Breast epithelium (tissue), 4 donors: ENCODE results near the gene KCNA2. TPM values are rescaled to one million over a fixed set of nuclear protein-coding genes. Genes with fewer than 3 reads are reported as not detected.

Source experiments
- DNase-seq, 2 donors: peaks; one replicate each; pipeline ENCODE4 v3.0.0-alpha.2; 2019; ENCODE audit warnings: low spot score in 2 of 2
- H3K27ac ChIP-seq, 2 donors: fragments of 200-600 bp; sonication (generic) in 1 of 2; one replicate each; pipeline ENCODE4 v1.5.1; 2016 to 2019; ENCODE audit warnings: mild to moderate bottlenecking in 1 of 2
- H3K27me3 ChIP-seq, 2 donors: fragments of 200-600 bp; sonication (generic) in 1 of 2; one replicate each; pipeline versions ENCODE4 v1.5.1 to v1.6.0; 2017 to 2019; ENCODE audit warnings: control low read depth in 1 of 2, mild to moderate bottlenecking in 1 of 2
- H3K36me3 ChIP-seq: fragments of 200-600 bp; one replicate; pipeline ENCODE4 v1.5.1; 2019
- H3K4me1 ChIP-seq, 2 donors: fragments of 200-600 bp; sonication (generic); one replicate each; pipeline ENCODE4 v1.5.1; 2016 to 2019; ENCODE audit warnings: control low read depth in 1 of 2
- H3K4me3 ChIP-seq, 3 donors: fragments of 200-600 bp; sonication (generic); 1 replicate in 2 of 3; 2 replicates in 1 of 3; pipeline ENCODE4 v1.5.1; 2016 to 2019; ENCODE audit warnings: mild to moderate bottlenecking in 3 of 3, moderate library complexity in 2 of 3
- H3K9me3 ChIP-seq, 2 donors: fragments of 200-600 bp; sonication (generic) in 1 of 2; one replicate each; pipeline ENCODE4 v1.5.1; 2016 to 2019; ENCODE audit warnings: control low read depth in 1 of 2
- POLR2A ChIP-seq: fragments of 450-650 bp; IDR thresholded peaks from one replicate; pipeline ENCODE4 v1.6.1; 2016; ENCODE audit warnings: antibody characterized with exemption, mild to moderate bottlenecking, moderate library complexity
- POLR2AphosphoS5 ChIP-seq, 3 donors: sonication (generic); formaldehyde crosslinking; IDR thresholded peaks; one replicate each; pipeline ENCODE4 v1.6.1; 2017; ENCODE audit warnings: antibody characterized with exemption in 3 of 3
- intact Hi-C: fragments of 100-400 bp; cut with DNase I; formaldehyde crosslinking; loops from one replicate; pipeline ENCODE4 v1.15.1; 2023; ENCODE audit warnings: low total_unique reads
- total RNA-seq, 3 donors: library from RNA; depleted of rRNA; stranded (reverse); fragments of >200 nt; gene quantifications; one replicate each; pipeline ENCODE4 v1.1.0, GENCODE V29; 2016
- TF ChIP-seq, protein P1 (sequence below), 3 donors: fragments of 450-650 bp; IDR thresholded peaks; one replicate each; pipeline ENCODE4 v1.5.1; 2016 to 2017; ENCODE audit warnings: antibody characterized with exemption in 3 of 3, mild to moderate bottlenecking in 3 of 3, moderate library complexity in 3 of 3

KCNA2 gene
- total RNA-seq, 3 donors from 2014 or later, result 0.33 to 13.8 (median 0.59) TPM

DNA sequence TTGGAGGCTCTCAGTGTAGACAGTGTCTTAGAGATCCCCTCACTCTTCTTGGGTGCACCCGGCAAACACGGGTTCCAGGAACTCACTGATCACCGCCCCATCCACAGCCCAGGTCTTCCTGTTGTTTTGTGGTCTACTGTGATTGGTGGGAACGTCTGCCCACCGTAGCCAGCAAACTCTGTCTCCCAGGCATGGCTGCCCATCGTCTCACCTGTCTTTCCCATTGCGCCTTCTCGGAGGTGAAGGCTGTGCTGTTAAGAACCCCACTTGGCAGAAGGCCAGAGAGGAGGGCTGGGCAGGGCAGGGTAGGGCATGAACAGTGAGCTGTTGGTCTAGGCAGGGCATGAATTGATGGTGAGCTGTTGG, 14.1 kb upstream of the KCNA2 start:
- peaks cover 0 to 9% of the 10 kb centered on the region in 2 donors for H3K27me3 ChIP-seq

DNA sequence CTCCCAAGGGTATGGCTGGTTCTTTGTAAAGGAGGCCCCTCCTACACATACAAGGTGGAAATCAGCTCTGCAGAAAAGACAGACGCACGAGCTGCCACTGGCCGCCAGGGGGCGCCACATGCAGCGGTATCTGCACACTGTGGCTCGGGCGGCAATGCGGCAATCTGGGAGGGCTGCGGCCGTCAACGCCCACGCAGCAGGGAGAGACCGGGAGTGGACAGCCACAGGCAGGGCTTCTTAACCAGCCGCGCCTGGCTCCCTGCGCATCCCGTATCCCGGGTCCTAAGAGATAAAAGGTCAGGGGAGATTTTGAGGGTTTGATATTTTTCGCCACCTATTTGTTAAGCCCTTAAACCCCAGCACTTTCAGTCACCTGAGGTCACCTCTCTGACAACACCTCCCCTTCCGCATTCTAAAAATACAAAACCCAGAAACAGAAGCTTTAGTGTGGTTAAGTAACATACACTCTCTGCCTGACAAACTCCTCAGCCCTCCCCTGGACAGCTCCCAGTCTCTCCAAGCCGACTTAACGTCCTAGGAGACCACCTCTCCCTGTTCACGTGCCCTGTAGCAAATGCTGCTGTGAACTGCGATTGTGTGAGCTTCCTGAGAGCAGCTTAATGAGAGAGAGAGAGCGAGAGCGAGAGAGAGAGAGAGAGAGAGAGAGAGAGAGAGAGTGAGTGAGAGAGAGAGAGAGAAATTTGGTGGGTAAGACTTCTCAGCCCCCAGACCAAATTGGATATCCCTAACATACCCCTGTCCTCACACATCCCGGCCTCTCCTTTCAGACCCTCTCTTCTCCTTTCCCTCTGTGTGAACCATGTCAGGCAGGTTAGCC, 13.5 kb upstream of the KCNA2 start:
- intact Hi-C loops, result loop anchor here (10.0 kb wide), 1 partner anchor 1765 kb away; no protein-coding TSS in a partner anchor
- peak; percentile 70 to 73 for DNase-seq
- Histone ChIP-seq H3K27ac (peak overlapping the region in 1 of 2 donors; percentile 33), H3K27me3 (peaks cover 0 to 9% of the 10 kb centered on the region in 2 donors), H3K4me1 (no peaks in the 10 kb centered on the region), H3K4me3 (peak overlapping the region in 2 of 3 donors; percentile 35 to 57), H3K9me3 (no peaks in the 10 kb centered on the region), H3K36me3 (no peaks in the 10 kb centered on the region)
- no peak for TF ChIP-seq POLR2A
- TF ChIP-seq, protein P1, sequence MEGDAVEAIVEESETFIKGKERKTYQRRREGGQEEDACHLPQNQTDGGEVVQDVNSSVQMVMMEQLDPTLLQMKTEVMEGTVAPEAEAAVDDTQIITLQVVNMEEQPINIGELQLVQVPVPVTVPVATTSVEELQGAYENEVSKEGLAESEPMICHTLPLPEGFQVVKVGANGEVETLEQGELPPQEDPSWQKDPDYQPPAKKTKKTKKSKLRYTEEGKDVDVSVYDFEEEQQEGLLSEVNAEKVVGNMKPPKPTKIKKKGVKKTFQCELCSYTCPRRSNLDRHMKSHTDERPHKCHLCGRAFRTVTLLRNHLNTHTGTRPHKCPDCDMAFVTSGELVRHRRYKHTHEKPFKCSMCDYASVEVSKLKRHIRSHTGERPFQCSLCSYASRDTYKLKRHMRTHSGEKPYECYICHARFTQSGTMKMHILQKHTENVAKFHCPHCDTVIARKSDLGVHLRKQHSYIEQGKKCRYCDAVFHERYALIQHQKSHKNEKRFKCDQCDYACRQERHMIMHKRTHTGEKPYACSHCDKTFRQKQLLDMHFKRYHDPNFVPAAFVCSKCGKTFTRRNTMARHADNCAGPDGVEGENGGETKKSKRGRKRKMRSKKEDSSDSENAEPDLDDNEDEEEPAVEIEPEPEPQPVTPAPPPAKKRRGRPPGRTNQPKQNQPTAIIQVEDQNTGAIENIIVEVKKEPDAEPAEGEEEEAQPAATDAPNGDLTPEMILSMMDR (IDR thresholded peaks at IDR 0.05), result peak; percentile 86 to 93 (median 86)
- no peak for TF ChIP-seq POLR2AphosphoS5 (IDR thresholded peaks at IDR 0.05)

More for the DNA sequence above, 14.1 kb upstream of the KCNA2 start:
- H3K4me1 ChIP-seq, result no peaks in the 10 kb centered on the region
- H3K4me3 ChIP-seq, result no peak overlapping the region
- H3K27ac ChIP-seq, result no peak overlapping the region
- H3K36me3 ChIP-seq, result no peaks in the 10 kb centered on the region
- H3K9me3 ChIP-seq, result no peaks in the 10 kb centered on the region
- no peak for DNase-seq
- TF ChIP-seq POLR2A (no peak), POLR2AphosphoS5 (IDR thresholded peaks at IDR 0.05) (no peak)
- TF ChIP-seq, protein P1 (IDR thresholded peaks at IDR 0.05), result no peak
- intact Hi-C loops, result no loop called here

DNA sequence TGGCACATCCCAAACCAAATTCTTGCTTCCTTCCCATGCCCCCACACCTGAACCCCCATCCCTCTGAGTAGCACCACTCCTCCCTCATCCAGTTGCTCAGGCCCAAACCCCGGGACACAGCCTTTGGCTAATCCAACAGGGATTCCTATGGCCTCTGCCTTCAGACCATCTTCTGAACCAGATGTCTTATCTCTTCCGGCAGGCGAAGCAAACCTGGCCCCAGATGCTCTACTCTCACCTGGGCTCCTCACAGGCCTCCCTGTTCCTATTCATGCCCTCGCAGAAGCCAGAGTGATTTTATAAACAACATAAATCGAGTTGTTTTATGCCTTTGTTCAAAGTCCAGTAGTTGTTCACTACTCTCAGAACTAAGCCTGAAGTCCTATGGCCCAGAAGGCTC, 12.5 kb upstream of the KCNA2 start:
- Histone ChIP-seq H3K27me3 (peaks cover 0 to 9% of the 10 kb centered on the region in 2 donors), H3K4me1 (no peaks in the 10 kb centered on the region), H3K27ac (no peak overlapping the region), H3K9me3 (no peaks in the 10 kb centered on the region), H3K4me3 (no peak overlapping the region), H3K36me3 (no peaks in the 10 kb centered on the region)
- intact Hi-C loops, result loop anchor here (10.0 kb wide), 1 partner anchor 1766 kb away; no protein-coding TSS in a partner anchor
- no peak for DNase-seq
- TF ChIP-seq, protein P1 (IDR thresholded peaks at IDR 0.05), result no peak
- no peak for TF ChIP-seq POLR2A
- TF ChIP-seq POLR2AphosphoS5 (IDR thresholded peaks at IDR 0.05), result no peak

DNA sequence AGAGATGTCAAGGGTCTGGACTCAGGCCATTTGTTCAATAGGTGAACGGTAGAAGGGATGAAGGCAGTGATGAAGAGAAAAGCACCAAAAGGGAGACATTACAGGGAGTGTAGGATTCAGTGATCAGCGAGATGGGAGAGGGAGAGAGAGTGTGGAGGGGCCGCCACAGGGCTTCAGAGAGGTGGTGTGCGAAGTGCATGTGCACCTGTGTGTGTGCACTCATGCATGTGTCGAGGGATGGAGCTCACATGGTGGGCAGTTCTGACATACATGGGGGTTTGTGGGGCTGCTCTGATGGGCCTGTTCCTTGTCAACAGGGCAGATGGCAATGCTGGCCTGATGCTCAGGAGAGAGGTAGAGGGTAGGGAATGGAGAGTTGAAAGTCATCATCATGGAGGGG, 11.4 kb upstream of the KCNA2 start:
- Histone ChIP-seq H3K27me3 (peaks cover 0 to 12% of the 10 kb centered on the region in 2 donors), H3K4me1 (no peaks in the 10 kb centered on the region), H3K9me3 (no peaks in the 10 kb centered on the region), H3K4me3 (no peak overlapping the region), H3K36me3 (no peaks in the 10 kb centered on the region), H3K27ac (no peak overlapping the region)
- TF ChIP-seq POLR2A (no peak), POLR2AphosphoS5 (IDR thresholded peaks at IDR 0.05) (no peak)
- TF ChIP-seq, protein P1 (IDR thresholded peaks at IDR 0.05), result no peak
- intact Hi-C loops, result loop anchor here (10.0 kb wide), 1 partner anchor 1767 kb away; no protein-coding TSS in a partner anchor
- DNase-seq, result no peak

DNA sequence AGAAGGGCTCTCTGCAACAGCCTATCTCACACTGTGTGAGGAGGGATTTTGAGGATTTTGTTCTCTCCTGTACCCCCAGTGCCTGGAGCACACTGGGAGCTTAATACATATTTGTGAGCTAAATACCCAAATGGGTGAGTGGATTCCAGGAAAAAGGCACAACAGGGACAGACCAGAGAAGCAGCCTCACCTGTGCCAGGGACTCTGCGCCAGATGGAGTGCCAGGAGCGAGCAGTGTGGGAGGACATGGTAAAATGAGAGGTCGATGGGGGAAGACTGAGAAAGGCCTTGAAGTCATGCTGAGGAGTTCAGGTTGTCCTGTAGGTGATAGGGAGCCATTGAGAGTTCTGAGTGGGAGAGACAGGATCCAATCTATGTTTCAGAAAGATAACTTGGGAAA, 11.0 kb upstream of the KCNA2 start:
- intact Hi-C loops, result loop anchor here (10.0 kb wide), 1 partner anchor 1768 kb away; no protein-coding TSS in a partner anchor
- H3K27me3 ChIP-seq, result peaks cover 0 to 12% of the 10 kb centered on the region in 2 donors

More for the DNA sequence above, 11.0 kb upstream of the KCNA2 start:
- no peaks in the 10 kb centered on the region for H3K4me1 ChIP-seq
- TF ChIP-seq, protein P1 (IDR thresholded peaks at IDR 0.05), result no peak
- TF ChIP-seq POLR2A (no peak), POLR2AphosphoS5 (IDR thresholded peaks at IDR 0.05) (no peak)
- no peak overlapping the region for H3K4me3 ChIP-seq
- H3K27ac ChIP-seq, result no peak overlapping the region
- DNase-seq, result no peak
- no peaks in the 10 kb centered on the region for H3K36me3 ChIP-seq
- H3K9me3 ChIP-seq, result no peaks in the 10 kb centered on the region
